Activated CD4-positive, alpha-beta T cell treated with anti-CD3 and anti-CD28 coated beads for 4 hours (primary cell): ENCODE results near the gene FSCN2.
"Not testable (repeated sequence)": the region's sequence is repeated elsewhere in the genome, so short reads cannot be mapped to it uniquely, and the experiment has no call there.

Source experiments
- DNase-seq, 2 donors: peaks; one replicate each; pipeline ENCODE4 v3.0.0-alpha.2; 2020

FSCN2 gene

DNA sequence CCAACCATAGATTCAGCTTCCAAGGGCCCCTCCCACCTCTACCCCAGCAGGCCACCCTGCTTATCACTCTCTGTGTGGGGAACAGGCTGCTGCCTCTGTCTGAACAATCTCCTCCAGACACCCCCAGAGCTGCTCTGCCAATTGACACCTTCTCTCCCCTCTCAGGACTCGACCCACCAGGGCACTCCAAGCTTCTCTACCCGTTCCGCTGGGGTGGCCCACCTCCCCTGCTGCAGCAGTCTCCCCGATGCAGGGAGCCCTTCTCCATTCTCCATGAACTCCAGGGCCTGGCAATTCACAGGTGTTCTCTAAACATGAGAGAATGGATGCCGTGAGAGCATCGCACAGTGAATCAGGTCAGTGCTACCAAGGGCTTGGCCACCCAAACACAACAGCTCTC lies 52.3 kb downstream of the FSCN2 start:
- no peak for DNase-seq

DNA sequence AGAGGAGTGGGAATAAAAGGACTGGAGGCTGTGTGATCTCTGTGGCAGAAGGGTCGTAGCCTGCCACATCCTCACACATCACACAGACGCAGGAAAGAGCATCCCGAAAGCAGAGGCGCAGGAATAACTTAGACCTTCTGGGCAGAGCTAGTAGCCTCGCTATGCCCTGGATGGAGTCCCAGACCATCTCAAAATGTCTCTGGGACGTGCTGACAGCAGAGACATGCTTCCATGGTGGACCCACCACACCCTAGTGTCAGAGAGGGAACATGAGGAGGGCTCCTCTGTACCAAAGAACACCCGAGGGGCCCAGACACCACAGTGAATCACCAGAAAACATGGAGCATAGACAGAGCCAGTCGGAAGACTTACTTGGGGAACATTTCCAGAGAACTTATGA lies 53.6 kb downstream of the FSCN2 start:
- no peak for DNase-seq

DNA sequence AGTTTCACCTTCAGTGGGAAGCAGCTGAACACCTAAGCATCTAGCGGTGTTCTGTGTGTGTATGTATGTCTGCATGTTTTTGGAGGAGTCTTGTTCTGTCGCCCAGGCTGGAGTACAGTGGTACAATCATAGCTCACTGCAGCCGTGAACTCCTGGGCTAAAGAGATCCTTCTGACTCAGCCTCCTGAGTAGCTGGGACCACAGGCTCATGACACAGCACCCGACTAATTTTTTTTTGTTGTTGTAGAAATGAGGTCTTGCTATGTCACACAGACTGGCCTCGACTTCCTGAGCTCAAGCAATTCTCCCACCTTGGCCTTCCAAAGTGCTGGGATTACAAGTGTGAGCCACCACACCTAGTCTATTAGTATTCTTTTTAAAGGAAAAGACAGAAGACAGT lies 54.2 kb downstream of the FSCN2 start:
- DNase-seq = no peak

GRCh38 chr17:81582749-81583148 lies 54.6 kb downstream of the FSCN2 start:
- DNase-seq = no peak

GRCh38 chr17:81583589-81584342 lies 55.6 kb downstream of the FSCN2 start:
- DNase-seq = no peak

- DNase-seq = not testable (repeated sequence)
Observed at GRCh38 chr17:81584771-81585170, 56.6 kb downstream of the FSCN2 start.

GRCh38 chr17:81586096-81586495 lies 57.9 kb downstream of the FSCN2 start:
- no peak for DNase-seq
